LNCaP clone FGC (cell line): Measurements from ENCODE around the gene CPZ.
"Not testable (repeated sequence)": the region's sequence is repeated elsewhere in the genome, so short reads cannot be mapped to it uniquely, and the experiment has no call there.

Experiments
- DNase-seq: peaks from one replicate; pipeline ENCODE4 v3.0.0-alpha.2; 2011; ENCODE audit warnings: low read depth
- H3K4me3 ChIP-seq: 2 replicates; pipeline ENCODE4 v1.5.1; 2011; ENCODE audit warnings: mild to moderate bottlenecking, low read depth, low read length, control low read depth
- CTCF ChIP-seq: IDR thresholded peaks from 2 replicates; pipeline ENCODE4 v1.5.1; 2012; ENCODE audit warnings: mild to moderate bottlenecking; ENCODE audit not compliant: control insufficient read depth, insufficient read depth; ENCODE audit errors: extremely low read depth

Gene CPZ

GRCh38 chr4:8615921-8616787 is 23.6 kb downstream of the CPZ start:
- TF ChIP-seq CTCF = no peak
- H3K4me3 ChIP-seq = no peak overlapping the region
- no peak for DNase-seq

DNA sequence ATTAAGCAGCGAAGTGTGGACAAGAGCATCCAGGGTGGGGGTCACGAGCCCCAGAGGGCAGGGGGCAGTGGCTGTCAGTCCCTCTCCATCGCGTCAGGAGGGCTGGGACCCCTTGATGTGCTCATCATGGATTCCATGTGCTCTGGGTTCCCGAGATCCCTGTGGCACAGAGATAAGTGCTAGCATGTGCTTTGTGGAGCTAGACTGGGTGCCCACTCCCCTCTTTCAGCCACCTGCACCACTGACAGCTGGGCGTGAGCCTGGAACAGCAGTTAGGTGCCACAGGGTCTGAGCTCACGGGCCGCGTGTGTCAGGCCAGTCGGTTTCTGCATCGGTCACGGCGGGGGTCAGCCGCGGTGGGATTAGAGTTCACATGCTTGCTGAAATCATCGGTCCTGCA is 24.3 kb downstream of the CPZ start:
- TF ChIP-seq CTCF = no peak
- H3K4me3 ChIP-seq = no peak overlapping the region
- no peak for DNase-seq

DNA sequence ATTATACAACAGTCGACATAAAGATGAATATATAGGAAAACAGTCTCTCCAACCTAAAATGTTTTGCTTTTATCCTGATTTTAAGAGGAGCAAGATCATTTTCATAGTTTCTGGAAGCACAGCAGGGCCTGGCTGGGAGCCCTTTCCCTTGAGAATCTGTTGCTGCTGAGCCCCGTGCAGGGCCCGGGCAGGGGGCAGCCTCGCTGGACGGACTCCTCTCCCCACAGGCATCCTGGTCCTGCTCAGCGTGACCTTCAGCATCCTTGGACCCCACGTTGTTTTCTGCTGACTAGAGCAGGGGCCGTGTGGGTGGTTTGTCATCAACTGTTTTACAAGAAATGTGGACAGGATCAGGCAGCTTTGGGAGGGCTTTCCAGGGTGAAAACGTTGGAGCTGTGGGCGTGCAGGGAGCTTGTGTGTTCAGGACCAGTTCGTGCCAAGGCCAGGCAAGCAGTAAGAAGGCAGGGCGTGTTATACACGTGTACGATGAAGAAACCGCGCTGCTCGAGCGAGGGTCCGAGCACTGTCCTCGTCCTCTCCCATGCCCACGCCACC is 25.0 kb downstream of the CPZ start:
- TF ChIP-seq CTCF = no peak
- H3K4me3 ChIP-seq = no peak overlapping the region
- DNase-seq = no peak

DNA sequence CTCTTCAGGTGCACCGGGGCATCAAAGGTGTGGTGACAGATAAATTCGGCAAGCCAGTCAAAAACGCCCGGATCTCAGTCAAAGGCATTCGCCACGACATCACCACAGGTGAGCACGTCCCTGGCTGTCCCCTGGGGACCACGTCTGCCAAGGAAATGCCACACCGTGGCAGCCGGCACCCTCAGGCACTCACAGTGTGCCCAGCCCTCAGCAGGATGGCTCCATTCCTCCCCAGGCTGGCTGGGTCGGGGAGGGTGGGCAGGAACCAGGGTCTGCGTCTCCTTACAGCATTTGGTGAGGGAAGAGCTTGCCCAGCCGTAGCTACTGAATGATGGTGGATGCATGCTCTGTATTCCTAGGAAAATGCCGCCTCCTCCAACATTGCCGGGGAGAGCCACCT is 25.9 kb downstream of the CPZ start:
- DNase-seq = no peak
- TF ChIP-seq CTCF = no peak
- no peak overlapping the region for H3K4me3 ChIP-seq

DNA sequence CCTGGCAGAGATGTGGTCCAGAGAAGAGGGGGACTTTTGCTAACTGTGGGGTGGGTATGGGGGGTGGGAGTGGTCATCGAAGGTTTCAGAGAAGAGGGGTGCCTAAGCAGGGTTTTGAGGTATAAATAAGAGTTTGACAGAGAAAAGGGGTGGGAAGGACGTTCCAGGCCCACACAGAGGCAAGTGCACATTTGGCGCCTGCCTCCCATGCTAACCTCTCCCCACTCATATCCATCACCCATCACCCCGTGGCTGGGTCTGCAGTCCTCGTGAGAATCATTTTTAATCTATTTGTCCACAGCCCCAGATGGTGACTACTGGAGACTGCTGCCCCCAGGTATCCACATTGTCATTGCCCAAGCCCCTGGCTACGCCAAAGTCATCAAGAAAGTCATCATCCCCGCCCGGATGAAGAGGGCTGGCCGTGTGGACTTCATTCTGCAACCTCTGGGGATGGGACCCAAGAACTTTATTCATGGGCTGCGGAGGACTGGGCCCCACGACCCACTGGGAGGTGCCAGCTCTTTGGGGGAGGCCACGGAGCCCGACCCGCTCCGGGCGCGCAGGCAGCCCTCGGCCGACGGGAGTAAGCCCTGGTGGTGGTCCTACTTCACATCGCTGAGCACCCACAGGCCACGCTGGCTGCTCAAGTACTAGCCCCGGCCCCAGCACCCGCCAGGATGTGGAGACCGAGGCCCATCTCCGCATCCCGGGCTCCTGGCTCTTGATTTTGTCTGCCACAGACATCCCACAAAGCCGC is 26.6 kb downstream of the CPZ start:
- TF ChIP-seq CTCF = no peak
- no peak for DNase-seq

GRCh38 chr4:8621135-8621534 is 28.6 kb downstream of the CPZ start:
- DNase-seq, H3K4me3 ChIP-seq: not testable (repeated sequence)

More for the DNA sequence above, 26.6 kb downstream of the CPZ start:
- H3K4me3 ChIP-seq = no peak overlapping the region

GRCh38 chr4:8624601-8625272 is 32.2 kb downstream of the CPZ start:
- H3K4me3 ChIP-seq, DNase-seq: not testable (repeated sequence)

DNA sequence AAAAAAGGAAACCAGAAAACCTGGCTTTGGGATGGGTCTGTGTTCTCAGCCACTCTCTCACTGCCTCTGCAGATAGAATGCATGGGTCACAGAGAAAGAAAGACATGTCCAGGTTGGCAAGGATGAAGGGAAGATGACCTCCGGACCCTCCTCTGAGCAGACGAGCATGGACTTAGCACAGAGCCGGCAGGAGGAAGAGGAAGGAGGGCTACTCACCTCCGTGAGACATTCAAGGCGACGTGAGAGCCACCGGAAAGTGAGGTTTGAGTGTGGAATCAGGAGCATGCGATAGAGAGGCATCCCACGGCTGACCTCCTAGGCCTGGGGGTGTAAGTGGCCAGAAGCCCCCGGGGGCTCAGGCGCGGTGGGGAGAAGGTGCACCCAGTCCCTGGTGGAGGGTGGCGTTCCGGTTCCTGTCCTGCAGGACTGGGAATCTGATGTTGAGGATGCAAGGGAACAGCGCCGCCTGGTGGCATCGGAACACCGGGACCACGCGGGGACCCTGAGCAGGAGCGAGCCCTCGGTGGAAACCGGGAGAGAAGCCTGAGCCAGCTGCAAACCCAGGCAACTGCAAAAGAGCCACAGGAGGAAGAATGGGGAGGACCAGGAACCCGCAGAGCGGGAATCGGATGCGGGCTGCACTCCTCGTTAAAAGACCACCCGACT is 37.8 kb downstream of the CPZ start:
- not testable (repeated sequence) for H3K4me3 ChIP-seq

GRCh38 chr4:8631896-8632295 is 39.3 kb downstream of the CPZ start:
- DNase-seq, H3K4me3 ChIP-seq: not testable (repeated sequence)

More for the DNA sequence above, 37.8 kb downstream of the CPZ start:
- DNase-seq = not testable (repeated sequence)

GRCh38 chr4:8634773-8635172 is 42.2 kb downstream of the CPZ start:
- H3K4me3 ChIP-seq, DNase-seq: not testable (repeated sequence)

GRCh38 chr4:8635897-8636554 is 43.5 kb downstream of the CPZ start:
- not testable (repeated sequence) for DNase-seq, H3K4me3 ChIP-seq
